ENCODE results near the gene KIF3A. TPM values are rescaled to one million over a fixed set of nuclear protein-coding genes. Genes with fewer than 3 reads are reported as not detected.

The KIF3A gene
- total RNA-seq, 1 donor from 2014 or later, result 27.4 TPM

- peaks cover 8% of the 10 kb centered on the region for H3K36me3 Mint-ChIP-seq
- H3K27me3 Mint-ChIP-seq (ENCODE audit: low read depth), result no peaks in the 10 kb centered on the region
- H3K27ac Mint-ChIP-seq, result peak overlapping the region; percentile 62
Observed at GRCh38 chr5:132689513-132689912, 47.8 kb downstream of the KIF3A start.

GRCh38 chr5:132688536-132689339 lies 48.6 kb downstream of the KIF3A start:
- H3K9me3 Mint-ChIP-seq, result peaks cover 4% of the 10 kb centered on the region
- H3K4me1 Mint-ChIP-seq, result peaks cover 14% of the 10 kb centered on the region
- no peak for TF ChIP-seq CTCF (IDR thresholded peaks at IDR 0.05; ENCODE audit: unreplicated experiment)
- peak overlapping the region; percentile 62 for H3K27ac Mint-ChIP-seq
- H3K36me3 Mint-ChIP-seq, result peaks cover 8% of the 10 kb centered on the region
- no peak for DNase-seq (ENCODE audit: low spot score in 2 of 2, unreplicated experiment in 2 of 2)
- no peak overlapping the region for H3K4me3 Mint-ChIP-seq
- no peaks in the 10 kb centered on the region for H3K27me3 Mint-ChIP-seq (ENCODE audit: low read depth)

More at GRCh38 chr5:132689513-132689912, 47.8 kb downstream of the KIF3A start:
- Mint-ChIP-seq H3K4me3 (no peak overlapping the region), H3K9me3 (peaks cover 4% of the 10 kb centered on the region), H3K4me1 (peaks cover 14% of the 10 kb centered on the region)
- no peak for DNase-seq (ENCODE audit: low spot score in 2 of 2, unreplicated experiment in 2 of 2)
- no peak for TF ChIP-seq CTCF (IDR thresholded peaks at IDR 0.05; ENCODE audit: unreplicated experiment)

- DNase-seq (ENCODE audit: low spot score in 2 of 2, unreplicated experiment in 2 of 2), result no peak
- no peak overlapping the region for H3K4me3 Mint-ChIP-seq
- H3K36me3 Mint-ChIP-seq, result peaks cover 6% of the 10 kb centered on the region
Observed at GRCh38 chr5:132687995-132688394, 49.4 kb downstream of the KIF3A start.

GRCh38 chr5:132686193-132686592 lies 51.2 kb downstream of the KIF3A start:
- no peaks in the 10 kb centered on the region for H3K36me3 Mint-ChIP-seq
- peaks cover 14% of the 10 kb centered on the region for H3K4me1 Mint-ChIP-seq
- no peaks in the 10 kb centered on the region for H3K27me3 Mint-ChIP-seq (ENCODE audit: low read depth)
- no peaks in the 10 kb centered on the region for H3K9me3 Mint-ChIP-seq
- H3K27ac Mint-ChIP-seq, result no peak overlapping the region
- no peak for DNase-seq (ENCODE audit: low spot score in 2 of 2, unreplicated experiment in 2 of 2)
- TF ChIP-seq CTCF (IDR thresholded peaks at IDR 0.05; ENCODE audit: unreplicated experiment), result no peak
- no peak overlapping the region for H3K4me3 Mint-ChIP-seq

More at GRCh38 chr5:132687995-132688394, 49.4 kb downstream of the KIF3A start:
- TF ChIP-seq CTCF (IDR thresholded peaks at IDR 0.05; ENCODE audit: unreplicated experiment), result no peak
- Mint-ChIP-seq H3K4me1 (peaks cover 14% of the 10 kb centered on the region), H3K27me3 (ENCODE audit: low read depth) (no peaks in the 10 kb centered on the region), H3K27ac (no peak overlapping the region), H3K9me3 (peaks cover 4% of the 10 kb centered on the region)

DNA sequence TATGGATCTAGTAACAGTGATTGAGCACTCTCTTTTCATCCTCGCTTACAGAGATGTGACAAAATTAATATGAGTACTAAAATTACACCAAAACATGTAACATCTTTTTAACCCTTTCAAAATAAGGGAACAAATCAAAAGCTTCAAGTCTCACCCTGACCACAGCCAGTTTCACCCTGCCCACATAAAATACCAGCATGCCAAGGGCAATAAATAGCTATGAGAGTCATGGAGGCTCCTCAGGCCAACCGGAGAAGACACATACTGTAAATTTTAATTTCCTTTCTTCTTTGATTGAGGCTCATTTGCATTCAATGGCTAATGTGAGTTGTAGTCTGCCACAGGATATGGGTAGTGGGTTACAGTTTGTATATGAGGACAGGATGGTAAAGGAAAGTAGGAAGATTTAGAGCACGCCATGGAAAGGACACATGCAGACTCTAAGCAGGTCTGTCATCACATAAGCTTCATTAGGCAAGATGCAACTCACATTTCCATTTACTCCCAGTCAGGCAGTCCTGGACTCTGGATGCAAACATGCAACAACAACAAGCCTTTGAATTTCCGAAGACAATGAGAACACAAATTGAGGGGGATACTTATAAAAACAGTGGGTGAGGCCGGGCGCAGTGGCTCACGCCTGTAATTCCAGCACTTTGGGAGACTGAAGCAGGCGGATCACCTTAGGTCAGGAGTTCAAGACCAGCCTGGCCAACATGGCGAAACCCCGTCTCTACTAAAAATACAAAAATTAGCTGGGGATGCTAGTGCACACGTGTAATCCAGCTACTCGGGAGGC lies 52.2 kb downstream of the KIF3A start:
- Mint-ChIP-seq H3K4me3 (no peak overlapping the region), H3K36me3 (no peaks in the 10 kb centered on the region), H3K27me3 (ENCODE audit: low read depth) (no peaks in the 10 kb centered on the region), H3K9me3 (no peaks in the 10 kb centered on the region), H3K4me1 (peaks cover 14% of the 10 kb centered on the region), H3K27ac (no peak overlapping the region)
- TF ChIP-seq CTCF (IDR thresholded peaks at IDR 0.05; ENCODE audit: unreplicated experiment), result no peak
- DNase-seq (ENCODE audit: low spot score in 2 of 2, unreplicated experiment in 2 of 2), result no peak
